ENCODE data around the gene TMEM212. TPM values are rescaled to one million over a fixed set of nuclear protein-coding genes. Genes with fewer than 3 reads are reported as not detected.

Gene TMEM212
- total and polyA plus RNA-seq, 9 of the 15 experiments (the other 6 are each of a cell fraction or from before 2014, with no cell fraction given) = not detected

DNA sequence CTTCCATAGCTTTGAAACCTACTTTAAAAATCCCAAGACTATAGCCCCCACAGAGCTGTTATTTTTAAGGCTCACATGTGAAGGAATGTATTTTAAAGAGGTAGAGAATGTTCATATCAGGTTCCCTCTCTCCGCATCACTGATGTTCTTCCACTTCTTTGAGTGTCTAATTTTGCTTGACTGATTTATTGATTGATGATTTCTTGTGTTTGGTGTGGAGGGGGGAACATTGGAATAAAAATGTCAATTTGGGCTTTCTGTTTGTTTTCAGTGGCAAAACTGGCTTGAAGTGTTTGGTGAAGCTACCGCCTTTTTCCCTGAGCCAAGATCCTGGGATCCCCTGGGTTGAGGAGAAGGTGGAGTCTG lies 2.7 kb upstream of the TMEM212 start (continued):
- no peak for TF ChIP-seq POLR2AphosphoS2 (IDR thresholded peaks at IDR 0.05; ENCODE audit: low read length)
- no peak for TF ChIP-seq ZNF174 (CRISPR knock-in tag; IDR thresholded peaks at IDR 0.05)
- TF ChIP-seq ZNF274 (IDR thresholded peaks at IDR 0.05; ENCODE audit: borderline replicate concordance, low read depth, low read length) = no peak
- no peak for TF ChIP-seq NR2C2 (CRISPR knock-in tag; IDR thresholded peaks at IDR 0.05)
- TF ChIP-seq NR2C2 (tag; IDR thresholded peaks at IDR 0.05) = no peak
- TF ChIP-seq, protein P1, sequence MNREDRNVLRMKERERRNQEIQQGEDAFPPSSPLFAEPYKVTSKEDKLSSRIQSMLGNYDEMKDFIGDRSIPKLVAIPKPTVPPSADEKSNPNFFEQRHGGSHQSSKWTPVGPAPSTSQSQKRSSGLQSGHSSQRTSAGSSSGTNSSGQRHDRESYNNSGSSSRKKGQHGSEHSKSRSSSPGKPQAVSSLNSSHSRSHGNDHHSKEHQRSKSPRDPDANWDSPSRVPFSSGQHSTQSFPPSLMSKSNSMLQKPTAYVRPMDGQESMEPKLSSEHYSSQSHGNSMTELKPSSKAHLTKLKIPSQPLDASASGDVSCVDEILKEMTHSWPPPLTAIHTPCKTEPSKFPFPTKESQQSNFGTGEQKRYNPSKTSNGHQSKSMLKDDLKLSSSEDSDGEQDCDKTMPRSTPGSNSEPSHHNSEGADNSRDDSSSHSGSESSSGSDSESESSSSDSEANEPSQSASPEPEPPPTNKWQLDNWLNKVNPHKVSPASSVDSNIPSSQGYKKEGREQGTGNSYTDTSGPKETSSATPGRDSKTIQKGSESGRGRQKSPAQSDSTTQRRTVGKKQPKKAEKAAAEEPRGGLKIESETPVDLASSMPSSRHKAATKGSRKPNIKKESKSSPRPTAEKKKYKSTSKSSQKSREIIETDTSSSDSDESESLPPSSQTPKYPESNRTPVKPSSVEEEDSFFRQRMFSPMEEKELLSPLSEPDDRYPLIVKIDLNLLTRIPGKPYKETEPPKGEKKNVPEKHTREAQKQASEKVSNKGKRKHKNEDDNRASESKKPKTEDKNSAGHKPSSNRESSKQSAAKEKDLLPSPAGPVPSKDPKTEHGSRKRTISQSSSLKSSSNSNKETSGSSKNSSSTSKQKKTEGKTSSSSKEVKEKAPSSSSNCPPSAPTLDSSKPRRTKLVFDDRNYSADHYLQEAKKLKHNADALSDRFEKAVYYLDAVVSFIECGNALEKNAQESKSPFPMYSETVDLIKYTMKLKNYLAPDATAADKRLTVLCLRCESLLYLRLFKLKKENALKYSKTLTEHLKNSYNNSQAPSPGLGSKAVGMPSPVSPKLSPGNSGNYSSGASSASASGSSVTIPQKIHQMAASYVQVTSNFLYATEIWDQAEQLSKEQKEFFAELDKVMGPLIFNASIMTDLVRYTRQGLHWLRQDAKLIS (CRISPR knock-in tag; IDR thresholded peaks at IDR 0.05) = no peak

DNA sequence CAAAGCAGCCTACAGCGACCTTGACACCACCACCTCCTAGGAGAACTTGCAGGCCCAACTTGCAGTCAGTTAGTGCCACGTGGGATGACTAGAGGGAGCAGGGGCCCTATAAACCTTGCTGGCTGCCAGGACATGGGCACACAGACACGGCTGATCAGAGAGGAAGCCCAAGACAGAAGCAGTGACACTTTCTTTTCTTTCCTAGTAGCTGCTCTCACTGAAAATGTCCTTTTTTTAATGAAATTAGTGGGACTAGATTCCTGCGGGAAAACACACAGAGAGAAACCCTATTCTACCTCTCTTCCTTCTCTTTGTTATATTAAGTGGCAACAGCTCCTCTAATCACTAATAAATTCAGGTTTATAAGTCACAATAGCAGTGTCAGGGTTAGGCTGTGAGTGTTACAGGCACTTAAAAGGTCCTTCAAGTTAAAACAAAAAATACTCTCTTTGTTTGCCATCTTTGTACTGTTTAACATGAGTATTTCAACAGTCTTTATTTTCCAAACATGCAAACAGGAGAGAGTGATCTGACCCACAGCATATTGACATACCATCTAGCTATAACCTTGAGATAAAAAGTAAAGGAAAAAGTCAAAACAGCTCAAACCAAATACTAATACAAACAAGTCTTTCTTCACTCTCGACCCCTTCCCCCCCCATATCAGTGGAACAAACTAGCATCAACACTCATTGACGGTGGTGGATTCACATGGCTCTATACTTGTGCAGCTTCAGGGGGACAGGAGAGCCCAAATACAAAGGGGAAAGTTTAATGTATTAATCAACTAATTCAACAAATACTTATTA lies 2.1 kb upstream of the TMEM212 start:
- in situ Hi-C loops (cut with MboI) = no loop called here

More for the DNA sequence above, 2.1 kb upstream of the TMEM212 start:
- Histone ChIP-seq H3K9ac (ENCODE audit: insufficient read depth in 1 of 2, low read depth in 2 of 2, low read length in 2 of 2) (peak overlapping the region in 1 of 2 experiments; percentile 22; a peak in 1 of 4 replicates), H2AFZ (ENCODE audit: low read depth, low read length) (no peak overlapping the region), H3K4me2 (ENCODE audit: insufficient read depth, low read length) (no peak overlapping the region), H3K79me2 (ENCODE audit: control insufficient read depth, insufficient read depth, low read length) (no peaks in the 10 kb centered on the region), H3K27ac (ENCODE audit: extremely low read depth, low read depth, low read length) (no peak overlapping the region), H4K20me1 (replicated peaks; ENCODE audit: control insufficient read depth, insufficient read depth, low read length) (no peaks in the 10 kb centered on the region), H3K9me1 (ENCODE audit: control insufficient read depth, insufficient read depth, low read length) (no peaks in the 10 kb centered on the region), H3K27me3 (ENCODE audit: control insufficient read depth in 2 of 2, insufficient read depth in 2 of 2, low read length in 2 of 2) (no peaks in the 10 kb centered on the region), H3K9me3 (replicated peaks; ENCODE audit: control insufficient read depth, insufficient read depth, low read depth, low read length) (no peaks in the 10 kb centered on the region), H3K36me3 (ENCODE audit: control insufficient read depth, insufficient read depth, low read length) (no peaks in the 10 kb centered on the region), H3K4me1 (replicated peaks in 1 of 2; ENCODE audit: control insufficient read depth in 2 of 2, insufficient read depth in 2 of 2, low read length in 2 of 2) (peaks cover 0 to 2% of the 10 kb centered on the region in 2 experiments; a peak in 2 of 5 replicates), H3K4me3 (no peak overlapping the region)
- BruUV-seq (replicated peaks) = no TSS peak
- WGBS (ENCODE audit: insufficient coverage, low coverage, missing lambda C conversion rate) = 10% methylated on average over 6 of the region's 6 CpGs
- DNase-seq (ENCODE audit: extremely low read depth in 1 of 4, low spot score in 3 of 4) (no peak), FAIRE-seq (no peak), ATAC-seq (no peak)
- no peak for TF ChIP-seq MTA2 (IDR thresholded peaks at IDR 0.05; ENCODE audit: low read depth)
- no peak for TF ChIP-seq STAG1 (CRISPR knock-in tag; IDR thresholded peaks at IDR 0.05; ENCODE audit: borderline replicate concordance)
- no peak for TF ChIP-seq POLR2AphosphoS5 (IDR thresholded peaks at IDR 0.05; ENCODE audit: control insufficient read depth, insufficient read depth, low read depth, low read length)
- no peak for TF ChIP-seq KDM4B (IDR thresholded peaks at IDR 0.05; ENCODE audit: borderline replicate concordance in 2 of 2, low read depth in 1 of 2)
- TF ChIP-seq HNRNPK (IDR thresholded peaks at IDR 0.05; ENCODE audit: low read depth, low read length, poor library complexity, severe bottlenecking) = no peak
- TF ChIP-seq, protein P2, sequence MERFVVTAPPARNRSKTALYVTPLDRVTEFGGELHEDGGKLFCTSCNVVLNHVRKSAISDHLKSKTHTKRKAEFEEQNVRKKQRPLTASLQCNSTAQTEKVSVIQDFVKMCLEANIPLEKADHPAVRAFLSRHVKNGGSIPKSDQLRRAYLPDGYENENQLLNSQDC (CRISPR knock-in tag; IDR thresholded peaks at IDR 0.05) = no peak
- TF ChIP-seq ZNF140 (CRISPR knock-in tag; IDR thresholded peaks at IDR 0.05) = no peak
- no peak for TF ChIP-seq KAT8 (IDR thresholded peaks at IDR 0.05; ENCODE audit: low read depth)
- no peak for TF ChIP-seq ZNF583 (CRISPR knock-in tag; IDR thresholded peaks at IDR 0.05)
- TF ChIP-seq E2F3 (CRISPR knock-in tag; IDR thresholded peaks at IDR 0.05) = no peak
- ChIA-PET CTCF (ENCODE audit: low intra/inter-chr PET ratio) (no interaction called here), POLR2A (interaction anchor here (0.6 to 1.3 kb wide), 3 partner anchors 227 to 415 kb away, joined by 3 read pairs; no protein-coding TSS in a partner anchor)
- intact Hi-C loops (cut with micrococcal nuclease) = no loop called here
